Lower lobe of right lung (tissue), 2 donors: Measurements from ENCODE around the gene RSPH6A. TPM values are rescaled to one million over a fixed set of nuclear protein-coding genes. Genes with fewer than 3 reads are reported as not detected.

Experiments used
- ATAC-seq, 2 donors: fragments of 200-7000 bp; cut with Tn5 transposase; one replicate each; pipeline ENCODE4 v1.9.1; 2020 to 2022; ENCODE audit warnings: mild to moderate bottlenecking in 2 of 2, moderate library complexity in 2 of 2
- DNase-seq: peaks from one replicate; pipeline ENCODE4 v3.0.0-alpha.2; 2020
- H3K27ac ChIP-seq: fragments of 200-600 bp; one replicate; pipeline ENCODE4 v1.8.0; 2022
- H3K27me3 ChIP-seq: fragments of 200-600 bp; one replicate; pipeline ENCODE4 v1.8.0; 2022; ENCODE audit warnings: low read depth
- H3K36me3 ChIP-seq: fragments of 200-600 bp; one replicate; pipeline ENCODE4 v1.8.0; 2022; ENCODE audit warnings: mild to moderate bottlenecking
- H3K4me1 ChIP-seq: fragments of 200-600 bp; one replicate; pipeline ENCODE4 v1.8.0; 2022
- H3K4me3 ChIP-seq: fragments of 200-600 bp; one replicate; pipeline ENCODE4 v1.8.0; 2022; ENCODE audit warnings: mild to moderate bottlenecking
- H3K9me3 ChIP-seq: fragments of 200-600 bp; one replicate; pipeline ENCODE4 v1.8.0; 2022
- CTCF ChIP-seq: fragments of 200-600 bp; IDR thresholded peaks from one replicate; pipeline ENCODE4 v1.8.0; 2022; ENCODE audit warnings: antibody characterized with exemption, mild to moderate bottlenecking
- intact Hi-C: fragments of 100-400 bp; cut with DNase I; formaldehyde crosslinking; loops from one replicate; pipeline ENCODE4 v1.11.0; 2022
- total RNA-seq: library from RNA; stranded (reverse); fragmentation: NEBNext Ultra II Directional; extraction: Animal tissue kit (Norgen Biotek cat#: 25700); gene quantifications from one replicate; pipeline ENCODE4 v1.2.1, GENCODE V29; 2021
- donor health status: DM: no; HTN: yes; CAD: no; lungs with severe emphysema.

Gene RSPH6A
- total RNA-seq, 1 donor from 2014 or later, result 0.21 TPM

GRCh38 chr19:45827459-45828093 is 12.5 kb upstream of the RSPH6A start:
- no peaks in the 10 kb centered on the region for H3K27me3 ChIP-seq
- ATAC-seq (no peak), DNase-seq (no peak)
- no peaks in the 10 kb centered on the region for H3K4me1 ChIP-seq
- no peaks in the 10 kb centered on the region for H3K9me3 ChIP-seq
- intact Hi-C loops, result no loop called here
- H3K4me3 ChIP-seq, result no peak overlapping the region
- TF ChIP-seq CTCF, result no peak
- H3K36me3 ChIP-seq, result peaks cover 100% of the 10 kb centered on the region
- no peak overlapping the region for H3K27ac ChIP-seq

- TF ChIP-seq CTCF, result no peak
- Histone ChIP-seq H3K27ac (no peak overlapping the region), H3K4me1 (no peaks in the 10 kb centered on the region), H3K36me3 (peaks cover 98% of the 10 kb centered on the region), H3K9me3 (no peaks in the 10 kb centered on the region), H3K4me3 (no peak overlapping the region), H3K27me3 (no peaks in the 10 kb centered on the region)
- DNase-seq (no peak), ATAC-seq (no peak)
- intact Hi-C loops, result no loop called here
Measured at GRCh38 chr19:45826934-45827333, 11.8 kb upstream of the RSPH6A start.

GRCh38 chr19:45825917-45826893 is 11.1 kb upstream of the RSPH6A start:
- intact Hi-C loops, result no loop called here

GRCh38 chr19:45825263-45825605 is 10.1 kb upstream of the RSPH6A start:
- no peak for TF ChIP-seq CTCF
- intact Hi-C loops, result no loop called here
- ATAC-seq, result no peak
- Histone ChIP-seq H3K9me3 (no peaks in the 10 kb centered on the region), H3K4me3 (no peak overlapping the region), H3K4me1 (no peaks in the 10 kb centered on the region), H3K27me3 (no peaks in the 10 kb centered on the region), H3K27ac (no peak overlapping the region), H3K36me3 (peaks cover 97% of the 10 kb centered on the region)
- DNase-seq, result no peak

More at GRCh38 chr19:45825917-45826893, 11.1 kb upstream of the RSPH6A start:
- Histone ChIP-seq H3K36me3 (peaks cover 97% of the 10 kb centered on the region), H3K4me3 (no peak overlapping the region), H3K27ac (no peak overlapping the region), H3K4me1 (no peaks in the 10 kb centered on the region), H3K27me3 (no peaks in the 10 kb centered on the region), H3K9me3 (no peaks in the 10 kb centered on the region)
- TF ChIP-seq CTCF, result no peak
- ATAC-seq (no peak), DNase-seq (no peak)

GRCh38 chr19:45824531-45825262 is 9.6 kb upstream of the RSPH6A start:
- Histone ChIP-seq H3K27me3 (no peaks in the 10 kb centered on the region), H3K27ac (no peak overlapping the region), H3K4me1 (no peaks in the 10 kb centered on the region), H3K4me3 (no peak overlapping the region), H3K36me3 (peaks cover 97% of the 10 kb centered on the region), H3K9me3 (no peaks in the 10 kb centered on the region)
- intact Hi-C loops, result no loop called here
- ATAC-seq (no peak), DNase-seq (no peak)
- TF ChIP-seq CTCF, result no peak
